Measurements from ENCODE around the gene GRK4.

Gene GRK4

DNA sequence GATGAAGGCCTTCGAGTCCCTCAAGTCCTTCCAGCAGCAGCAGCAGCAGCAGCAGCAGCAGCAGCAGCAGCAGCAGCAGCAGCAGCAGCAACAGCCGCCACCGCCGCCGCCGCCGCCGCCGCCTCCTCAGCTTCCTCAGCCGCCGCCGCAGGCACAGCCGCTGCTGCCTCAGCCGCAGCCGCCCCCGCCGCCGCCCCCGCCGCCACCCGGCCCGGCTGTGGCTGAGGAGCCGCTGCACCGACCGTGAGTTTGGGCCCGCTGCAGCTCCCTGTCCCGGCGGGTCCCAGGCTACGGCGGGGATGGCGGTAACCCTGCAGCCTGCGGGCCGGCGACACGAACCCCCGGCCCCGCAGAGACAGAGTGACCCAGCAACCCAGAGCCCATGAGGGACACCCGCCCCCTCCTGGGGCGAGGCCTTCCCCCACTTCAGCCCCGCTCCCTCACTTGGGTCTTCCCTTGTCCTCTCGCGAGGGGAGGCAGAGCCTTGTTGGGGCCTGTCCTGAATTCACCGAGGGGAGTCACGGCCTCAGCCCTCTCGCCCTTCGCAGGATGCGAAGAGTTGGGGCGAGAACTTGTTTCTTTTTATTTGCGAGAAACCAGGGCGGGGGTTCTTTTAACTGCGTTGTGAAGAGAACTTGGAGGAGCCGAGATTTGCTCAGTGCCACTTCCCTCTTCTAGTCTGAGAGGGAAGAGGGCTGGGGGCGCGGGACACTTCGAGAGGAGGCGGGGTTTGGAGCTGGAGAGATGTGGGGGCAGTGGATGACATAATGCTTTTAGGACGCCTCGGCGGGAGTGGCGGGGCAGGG, 111.7 kb downstream of the GRK4 start:
- DNase-seq: peak; percentile 52

DNA sequence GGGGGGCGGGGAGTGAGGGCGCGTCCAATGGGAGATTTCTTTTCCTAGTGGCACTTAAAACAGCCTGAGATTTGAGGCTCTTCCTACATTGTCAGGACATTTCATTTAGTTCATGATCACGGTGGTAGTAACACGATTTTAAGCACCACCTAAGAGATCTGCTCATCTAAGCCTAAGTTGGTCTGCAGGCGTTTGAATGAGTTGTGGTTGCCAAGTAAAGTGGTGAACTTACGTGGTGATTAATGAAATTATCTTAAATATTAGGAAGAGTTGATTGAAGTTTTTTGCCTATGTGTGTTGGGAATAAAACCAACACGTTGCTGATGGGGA, 112.2 kb downstream of the GRK4 start:
- DNase-seq: no peak

DNA sequence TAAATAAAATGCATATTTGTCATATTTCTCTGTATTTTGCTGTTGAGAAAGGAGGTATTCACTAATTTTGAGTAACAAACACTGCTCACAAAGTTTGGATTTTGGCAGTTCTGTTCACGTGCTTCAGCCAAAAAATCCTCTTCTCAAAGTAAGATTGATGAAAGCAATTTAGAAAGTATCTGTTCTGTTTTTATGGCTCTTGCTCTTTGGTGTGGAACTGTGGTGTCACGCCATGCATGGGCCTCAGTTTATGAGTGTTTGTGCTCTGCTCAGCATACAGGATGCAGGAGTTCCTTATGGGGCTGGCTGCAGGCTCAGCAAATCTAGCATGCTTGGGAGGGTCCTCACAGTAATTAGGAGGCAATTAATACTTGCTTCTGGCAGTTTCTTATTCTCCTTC, 114.4 kb downstream of the GRK4 start:
- DNase-seq: no peak

DNA sequence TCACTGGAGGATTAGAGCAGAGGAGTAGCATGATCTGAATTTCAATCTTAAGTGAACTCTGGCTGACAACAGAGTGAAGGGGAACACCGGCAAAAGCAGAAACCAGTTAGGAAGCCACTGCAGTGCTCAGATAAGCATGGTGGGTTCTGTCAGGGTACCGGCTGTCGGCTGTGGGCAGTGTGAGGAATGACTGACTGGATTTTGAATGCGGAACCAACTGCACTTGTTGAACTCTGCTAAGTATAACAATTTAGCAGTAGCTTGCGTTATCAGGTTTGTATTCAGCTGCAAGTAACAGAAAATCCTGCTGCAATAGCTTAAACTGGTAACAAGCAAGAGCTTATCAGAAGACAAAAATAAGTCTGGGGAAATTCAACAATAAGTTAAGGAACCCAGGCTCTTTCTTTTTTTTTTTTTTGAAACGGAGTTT, 116.3 kb downstream of the GRK4 start:
- DNase-seq: no peak

DNA sequence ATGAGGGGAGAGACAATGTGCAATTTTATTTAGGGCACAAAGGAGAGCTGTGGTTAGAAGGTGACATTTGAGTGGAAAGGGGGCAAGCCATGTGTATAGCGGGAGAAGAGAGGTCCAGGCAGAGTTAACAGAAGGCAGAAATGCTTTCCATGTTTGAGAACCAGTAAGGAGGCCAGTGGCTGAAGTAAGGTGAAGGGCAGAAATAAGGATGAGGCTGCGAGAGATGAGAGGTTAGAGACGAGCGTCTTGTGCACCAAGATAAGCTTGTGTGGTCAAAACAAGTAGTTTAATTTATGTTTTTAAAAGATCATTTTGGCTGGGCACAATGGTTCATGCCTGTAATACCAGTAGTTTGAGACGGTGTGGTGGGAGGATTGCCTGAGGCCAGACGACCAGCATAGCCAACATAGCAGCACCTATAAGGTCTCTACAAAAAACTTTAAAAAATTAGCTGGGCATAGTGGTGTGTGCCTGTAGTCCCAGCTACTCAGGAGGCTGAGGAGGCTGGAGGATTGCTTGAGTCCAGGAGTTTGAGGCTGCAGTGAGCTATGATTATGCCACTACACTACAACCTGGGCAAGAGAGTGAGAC, 119.6 kb downstream of the GRK4 start:
- no peak for DNase-seq

DNA sequence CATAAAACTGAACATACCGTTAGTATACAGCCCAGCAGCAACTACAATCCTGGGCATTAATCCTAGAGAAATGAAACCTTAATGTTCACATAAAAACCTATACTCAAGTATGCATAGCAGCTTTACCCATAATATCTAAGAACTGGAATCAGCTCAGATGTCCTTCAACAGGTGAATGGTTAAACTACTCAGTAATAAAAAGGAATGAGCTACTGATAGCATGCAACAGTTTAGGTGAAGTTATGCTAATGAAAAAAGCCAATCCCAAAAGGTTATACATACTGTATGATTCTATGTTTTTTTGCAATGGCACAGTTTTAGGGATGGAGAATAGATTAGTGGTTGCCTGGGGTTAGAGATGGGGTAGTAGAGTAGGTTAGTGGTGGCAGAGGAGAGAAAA, 120.4 kb downstream of the GRK4 start:
- no peak for DNase-seq

DNA sequence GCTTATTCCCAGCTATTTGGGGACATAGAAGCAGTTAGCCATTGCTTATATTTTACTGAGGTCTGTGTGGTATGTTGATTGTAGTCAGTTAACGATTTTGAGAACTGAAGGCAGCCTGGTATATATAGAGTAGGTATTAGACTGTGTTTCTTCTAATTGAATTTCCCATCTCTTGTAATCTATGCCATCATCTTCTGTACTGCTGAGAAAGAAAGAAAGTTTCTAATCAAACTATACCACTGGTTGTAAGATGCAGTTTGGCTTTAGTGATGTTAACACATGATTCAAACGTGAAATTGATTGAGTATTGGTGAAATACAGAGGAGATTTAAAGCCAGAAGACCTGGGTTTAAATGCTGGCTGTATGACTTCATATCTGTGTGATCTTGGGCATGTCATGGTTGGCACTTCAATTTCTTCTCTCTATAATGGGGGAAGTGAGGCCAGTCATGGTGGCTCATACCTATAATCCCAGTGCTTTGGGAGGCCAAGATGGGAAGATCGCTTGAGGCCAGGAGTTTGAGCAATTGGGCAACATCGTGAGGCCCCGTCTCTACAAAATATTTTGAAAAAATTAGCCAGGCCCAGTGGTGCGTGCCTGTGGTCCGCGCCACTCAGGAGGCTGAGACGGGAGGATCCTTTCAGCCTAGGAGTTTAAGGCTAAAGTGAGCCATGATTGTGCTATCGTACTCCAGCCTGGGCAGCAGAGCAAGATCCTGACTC, 122.7 kb downstream of the GRK4 start:
- DNase-seq: no peak

DNA sequence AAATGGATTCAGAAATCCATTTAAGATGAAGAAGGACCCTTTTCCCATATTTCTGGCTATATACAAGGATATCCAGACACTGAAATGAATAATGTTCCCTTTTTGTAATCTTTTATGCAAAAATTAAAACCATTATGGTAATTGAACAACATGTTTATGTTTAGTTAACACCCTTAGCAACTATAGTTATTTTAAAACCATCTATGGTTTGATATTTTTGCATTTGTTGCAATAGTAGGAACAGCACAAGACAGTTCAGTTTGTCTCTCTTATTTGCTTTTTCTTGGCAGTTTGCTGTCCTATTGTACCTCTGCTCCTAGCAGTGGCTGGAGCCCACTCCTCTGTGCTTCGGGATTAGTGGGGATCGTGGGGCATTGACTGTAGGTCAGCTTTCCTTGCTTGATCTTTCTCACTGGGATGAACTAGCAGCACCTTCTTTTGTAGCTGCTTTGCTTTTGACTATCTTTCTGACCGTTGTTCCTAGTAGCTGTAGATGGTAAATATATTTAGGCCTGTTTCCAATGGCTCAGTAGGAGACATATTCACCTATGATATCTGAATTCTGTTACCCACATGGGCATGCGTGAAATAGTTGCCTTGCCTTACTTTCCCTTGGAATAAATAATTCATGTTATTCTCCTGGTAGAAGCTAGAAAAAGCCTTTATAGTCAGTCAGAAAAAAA, 123.9 kb downstream of the GRK4 start:
- no peak for DNase-seq
